Thyroid gland (tissue), 4 donors: ENCODE data around the gene OR4D1.

Source experiments
- CTCF ChIP-seq, 6 experiments: fragments of 200-600 bp in 3 of 6; fragments of 450-650 bp in 3 of 6; sonication (generic) in 3 of 6; IDR thresholded peaks; one replicate each; pipeline ENCODE4 v1.5.1; 2016 to 2019; ENCODE audit warnings: antibody characterized with exemption in 6 of 6, mild to moderate bottlenecking in 2 of 6, inconsistent platforms in 1 of 6, moderate library complexity in 1 of 6
- POLR2A ChIP-seq, 2 donors: fragments of 450-650 bp; IDR thresholded peaks; one replicate each; pipeline ENCODE4 v1.6.1; 2017; ENCODE audit warnings: antibody characterized with exemption in 2 of 2, mild to moderate bottlenecking in 2 of 2, moderate library complexity in 1 of 2

DNA sequence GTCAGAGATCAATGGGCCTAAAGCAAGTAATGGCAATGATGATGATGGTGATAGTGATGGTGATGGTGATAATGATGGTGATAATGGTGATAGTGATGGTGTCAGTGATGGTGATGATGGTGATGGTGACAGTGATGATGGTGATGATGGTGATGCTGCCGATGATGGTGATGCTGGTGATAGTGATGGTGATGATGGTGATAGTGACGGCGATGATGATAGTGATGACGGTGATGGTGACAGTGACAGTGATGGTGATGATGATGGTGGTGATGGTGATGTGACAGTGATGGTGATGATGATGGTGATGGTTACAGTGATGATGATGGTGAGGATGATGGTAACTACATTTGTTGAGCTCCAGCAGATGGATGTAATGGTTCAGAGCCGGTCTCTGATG is 30.8 kb upstream of the OR4D1 start:
- no peak for TF ChIP-seq CTCF (IDR thresholded peaks at IDR 0.05)
- no peak for TF ChIP-seq POLR2A (IDR thresholded peaks at IDR 0.05)
